GM12878 (cell line): ENCODE measurements around the gene ZNF783. TPM values are rescaled to one million over a fixed set of nuclear protein-coding genes. Genes with fewer than 3 reads are reported as not detected.

ENCODE experiments used
- ATAC-seq: fragments of 200-7000 bp; cut with Tn5 transposase; 3 replicates; pipeline ENCODE4 v1.9.1; 2020; ENCODE audit warnings: mild to moderate bottlenecking, moderate library complexity
- BruUV-seq: library from RNA; stranded (reverse); fragments of 400-500 nt; replicated peaks from 2 replicates; lab custom pipeline; 2021; lab: Mats Ljungman, UMichigan
- CTCF ChIA-PET: fragments of 300-600 bp; sonication (Branson Sonifier 250); formaldehyde crosslinking; extraction: SDS; loops from one replicate; lab custom pipeline; 2021; ENCODE audit warnings: inconsistent platforms; lab: Yijun Ruan, JAX
- POLR2A ChIA-PET: fragments of 350-600 bp; formaldehyde crosslinking; extraction: SDS; loops from one replicate; lab custom pipeline; 2021; ENCODE audit warnings: inconsistent platforms; lab: Charles Lee
- RAD21 ChIA-PET: fragments of 300-600 bp; sonication (Branson Sonifier 250); formaldehyde crosslinking; loops from one replicate; lab custom pipeline; 2023; ENCODE audit warnings: antibody characterized with exemption; ENCODE audit not compliant: unreplicated experiment; lab: Charles Lee
- SMC1A ChIA-PET: fragments of 300-600 bp; sonication (Branson Sonifier 250); formaldehyde crosslinking; loops from one replicate; lab custom pipeline; 2023; ENCODE audit not compliant: unreplicated experiment, uncharacterized antibody; lab: Charles Lee
- DNase-seq: peaks from one replicate; pipeline ENCODE4 v3.0.0-alpha.2; 2011; ENCODE audit warnings: low read depth, low spot score
- FAIRE-seq: peaks from 3 replicates; lab custom pipeline; 2011; peaks lifted over from hg19 to GRCh38; lab: Jason Lieb, UNC
- H2AFZ ChIP-seq: 2 replicates; pipeline ENCODE4 v1.6.0; 2011; ENCODE audit warnings: low read depth, low read length, control low read depth; ENCODE audit not compliant: control insufficient read depth
- H3K27ac ChIP-seq: 2 replicates; pipeline ENCODE4 v1.5.1; 2011; ENCODE audit warnings: control low read depth; ENCODE audit not compliant: control insufficient read depth, insufficient read depth
- H3K27me3 ChIP-seq, 2 experiments: replicated peaks in 1 of 2; 2 replicates each; pipeline versions ENCODE4 v1.6.0 to v1.6.1; 2011; ENCODE audit warnings: low read length in 1 of 2; ENCODE audit not compliant: control insufficient read depth in 2 of 2, insufficient read depth in 2 of 2
- H3K36me3 ChIP-seq, 2 experiments: 2 replicates each; pipeline ENCODE4 v1.5.1; 2011; ENCODE audit warnings: low read length in 1 of 2; ENCODE audit not compliant: control insufficient read depth in 2 of 2, insufficient read depth in 2 of 2
- H3K4me1 ChIP-seq: 2 replicates; pipeline ENCODE4 v1.6.1; 2011; ENCODE audit warnings: mild to moderate bottlenecking, low read length, moderate library complexity, mixed read lengths; ENCODE audit not compliant: control insufficient read depth, insufficient read depth
- H3K4me2 ChIP-seq: 2 replicates; pipeline ENCODE4 v1.6.0; 2011; ENCODE audit warnings: control low read depth; ENCODE audit not compliant: control insufficient read depth, insufficient read depth
- H3K4me3 ChIP-seq: fragments of 200-600 bp; sonication (generic); 2 replicates; pipeline ENCODE4 v1.5.1; 2016
- H3K79me2 ChIP-seq: 2 replicates; pipeline ENCODE4 v1.6.0; 2011; ENCODE audit warnings: low read length; ENCODE audit not compliant: control insufficient read depth, insufficient read depth
- H3K9ac ChIP-seq: 2 replicates; pipeline ENCODE4 v1.8.0; 2011; ENCODE audit warnings: low read length, control low read depth, mixed read lengths; ENCODE audit not compliant: control insufficient read depth, insufficient read depth
- H3K9me3 ChIP-seq: replicated peaks from 3 replicates; pipeline ENCODE4 v1.5.1; 2011; ENCODE audit warnings: mild to moderate bottlenecking, low read length; ENCODE audit not compliant: control insufficient read depth, insufficient read depth
- H4K20me1 ChIP-seq: 2 replicates; pipeline ENCODE4 v1.6.0; 2011; ENCODE audit not compliant: control insufficient read depth, insufficient read depth
- CHD2 ChIP-seq: IDR thresholded peaks from 2 replicates; pipeline ENCODE4 v1.6.1; 2011; ENCODE audit warnings: low read depth, low read length, improper control_type of control experiment, borderline replicate concordance
- CREM ChIP-seq: IDR thresholded peaks from 2 replicates; pipeline ENCODE4 v1.6.1; 2014; ENCODE audit warnings: antibody characterized with exemption, low read depth
- GABPA ChIP-seq: IDR thresholded peaks from 2 replicates; pipeline ENCODE4 v1.6.1; 2014; ENCODE audit warnings: antibody characterized with exemption, low read depth, mild to moderate bottlenecking, inconsistent platforms
- HDAC6 ChIP-seq: fragments of 200-600 bp; sonication (generic); IDR thresholded peaks from one replicate; pipeline ENCODE4 v1.8.0; 2017; ENCODE audit warnings: antibody characterized with exemption; ENCODE audit not compliant: unreplicated experiment
- IKZF1 ChIP-seq: fragments of 450-650 bp; conservative IDR thresholded peaks from 2 replicates; pipeline ENCODE4 v1.6.1; 2017; ENCODE audit warnings: antibody characterized with exemption, mild to moderate bottlenecking
- IRF5 ChIP-seq: fragments of 450-650 bp; IDR thresholded peaks from 2 replicates; pipeline ENCODE4 v1.6.1; 2017; ENCODE audit warnings: borderline replicate concordance
- NFXL1 ChIP-seq: fragments of 450-650 bp; IDR thresholded peaks from 2 replicates; pipeline ENCODE4 v1.6.1; 2017; ENCODE audit warnings: antibody characterized with exemption, mild to moderate bottlenecking, borderline replicate concordance
- RB1 ChIP-seq: fragments of 450-650 bp; formaldehyde crosslinking; IDR thresholded peaks from 2 replicates; pipeline ENCODE4 v1.6.1; 2017; ENCODE audit warnings: mild to moderate bottlenecking, borderline replicate concordance
- SUPT20H ChIP-seq: IDR thresholded peaks from 2 replicates; pipeline ENCODE4 v1.6.1; 2011; ENCODE audit warnings: low read depth, mild to moderate bottlenecking, low read length, moderate library complexity, borderline replicate concordance; ENCODE audit not compliant: control insufficient read depth
- SUZ12 ChIP-seq: fragments of 200-600 bp; sonication (generic); IDR thresholded peaks from one replicate; pipeline ENCODE4 v1.6.1; 2018; ENCODE audit warnings: antibody characterized with exemption, mild to moderate bottlenecking; ENCODE audit not compliant: unreplicated experiment
- ZBTB11 ChIP-seq: fragments of 450-650 bp; formaldehyde crosslinking; IDR thresholded peaks from 2 replicates; pipeline ENCODE4 v1.5.0; 2022; ENCODE audit warnings: mild to moderate bottlenecking, missing genetic modification characterization
- ZNF217 ChIP-seq: fragments of 450-650 bp; IDR thresholded peaks from 2 replicates; pipeline ENCODE4 v1.6.1; 2017; ENCODE audit warnings: antibody characterized with exemption, mild to moderate bottlenecking
- ZNF592 ChIP-seq: fragments of 450-650 bp; IDR thresholded peaks from 2 replicates; pipeline ENCODE4 v1.6.1; 2017; ENCODE audit warnings: mild to moderate bottlenecking, moderate library complexity
- WGBS: methylation state at CpG from one replicate; pipeline ENCODE4 v1.1.6; 2016; ENCODE audit warnings: low lambda C conversion rate; ENCODE audit not compliant: insufficient replicate concordance, insufficient coverage; ENCODE audit errors: missing lambda C conversion rate; 5-methylcytosine and 5-hydroxymethylcytosine counted together
- in situ Hi-C: fragments of 300-500 bp; cut with MboI; formaldehyde crosslinking; loops from 9 replicates; pipeline ENCODE4 v1.14.3; 2018; ENCODE audit warnings: mixed read lengths
- intact Hi-C: fragments of 100-400 bp; cut with micrococcal nuclease; formaldehyde crosslinking; loops from one replicate; pipeline ENCODE4 v1.14.2; 2022; ENCODE audit not compliant: unreplicated experiment
- polyA plus RNA-seq, 11 experiments: library from polyadenylated mRNA; depleted of rRNA in 4 of 11; unstranded in 6 of 11; stranded (reverse) in 5 of 11; fragments of >200 nt; fragmentation: Nextera tagmentation in 4 of 11; fragmentation: Illumina TruSeq in 1 of 11; extraction: Ambion mirVana in 4 of 11; extraction: Trizol in 1 of 11; gene quantifications; 1 replicate in 1 of 11; 2 replicates in 10 of 11; pipeline versions ENCODE4 v1.2.1 to v1.2.3, GENCODE V29; 2011 to 2016; ENCODE audit warnings: inconsistent platforms in 2 of 11, missing spikeins in 2 of 11, low read depth in 1 of 11
- total RNA-seq, 4 experiments: library from RNA; depleted of rRNA in 3 of 4; stranded (reverse); fragments of >200 nt in 3 of 4; fragmentation: Illumina TruSeq in 1 of 4; extraction: Trizol in 1 of 4; gene quantifications; 2 replicates each; pipeline versions ENCODE4 v1.2.1 to v1.2.3, GENCODE V29; 2013 to 2021

The ZNF783 gene
- total and polyA plus RNA-seq, 10 of the 15 experiments (the other 5 are each of a cell fraction or from before 2014, with no cell fraction given), result 2.0 to 14.4 (median 6.4) TPM

- whole genome bisulfite sequencing, result 89% methylated on average over 55 of the region's 55 CpGs
- ChIA-PET CTCF (no interaction called here), POLR2A (no interaction called here)
- no peak for TF ChIP-seq GABPA
- TF ChIP-seq NFXL1, result no peak
- TF ChIP-seq IKZF1, result no peak
- TF ChIP-seq ZBTB11 (CRISPR knock-in tag), result no peak
- no peak for TF ChIP-seq CREM
- TF ChIP-seq SUZ12, result no peak
- TF ChIP-seq ZNF592, result no peak
- no peak for TF ChIP-seq RB1
- TF ChIP-seq ZNF217, result no peak
- no peak for TF ChIP-seq HDAC6
- TF ChIP-seq IRF5, result no peak
- TF ChIP-seq CHD2, result no peak
- no peak for TF ChIP-seq SUPT20H
These were observed 32.9 kb downstream of the ZNF783 start for GRCh38 chr7:149294634-149295480.

More at GRCh38 chr7:149294634-149295480, 32.9 kb downstream of the ZNF783 start:
- no peaks in the 10 kb centered on the region for H3K79me2 ChIP-seq
- no peak overlapping the region for H3K9ac ChIP-seq
- H3K9me3 ChIP-seq, result no peaks in the 10 kb centered on the region; the same call in 2 of the 3 replicates
- H4K20me1 ChIP-seq, result no peaks in the 10 kb centered on the region
- intact Hi-C loops (no loop called here), in situ Hi-C loops (no loop called here)
- SMC1A ChIA-PET, result no interaction called here
- H3K4me3 ChIP-seq, result no peak overlapping the region
- no peaks in the 10 kb centered on the region for H3K4me1 ChIP-seq
- no peaks in the 10 kb centered on the region for H3K27me3 ChIP-seq
- no peak for DNase-seq
- no peak overlapping the region for H2AFZ ChIP-seq
- peaks cover 0 to 1% of the 10 kb centered on the region in 2 experiments; a peak in 1 of 4 replicates for H3K36me3 ChIP-seq
- no peak for ATAC-seq
- BruUV-seq, result no TSS peak
- no peak overlapping the region for H3K4me2 ChIP-seq
- FAIRE-seq, result no peak
- no peak overlapping the region for H3K27ac ChIP-seq
- RAD21 ChIA-PET, result no interaction called here
